HCT116 (cell line): Measurements from ENCODE around the gene C19orf25.

Experiments
- POLR2A ChIP-seq: IDR thresholded peaks from 2 replicates; pipeline ENCODE4 v1.7.0; 2011; ENCODE audit warnings: borderline replicate concordance; ENCODE audit not compliant: insufficient read depth, insufficient read length; ENCODE audit errors: extremely low read depth
- TF ChIP-seq, protein P1 (sequence below), 3 experiments: fragments of 200-600 bp in 1 of 3; sonication (generic) in 1 of 3; IDR thresholded peaks in 2 of 3; conservative IDR thresholded peaks in 1 of 3; 2 replicates each; pipeline ENCODE4 v1.5.1; 2012 to 2017; ENCODE audit warnings: low read depth in 2 of 3, low read length in 2 of 3, antibody characterized with exemption in 1 of 3, borderline replicate concordance in 1 of 3, control low read depth in 1 of 3, mild to moderate bottlenecking in 1 of 3, mixed read lengths in 1 of 3, mixed run types in 1 of 3, moderate library complexity in 1 of 3; ENCODE audit not compliant: insufficient read depth in 1 of 3

DNA sequence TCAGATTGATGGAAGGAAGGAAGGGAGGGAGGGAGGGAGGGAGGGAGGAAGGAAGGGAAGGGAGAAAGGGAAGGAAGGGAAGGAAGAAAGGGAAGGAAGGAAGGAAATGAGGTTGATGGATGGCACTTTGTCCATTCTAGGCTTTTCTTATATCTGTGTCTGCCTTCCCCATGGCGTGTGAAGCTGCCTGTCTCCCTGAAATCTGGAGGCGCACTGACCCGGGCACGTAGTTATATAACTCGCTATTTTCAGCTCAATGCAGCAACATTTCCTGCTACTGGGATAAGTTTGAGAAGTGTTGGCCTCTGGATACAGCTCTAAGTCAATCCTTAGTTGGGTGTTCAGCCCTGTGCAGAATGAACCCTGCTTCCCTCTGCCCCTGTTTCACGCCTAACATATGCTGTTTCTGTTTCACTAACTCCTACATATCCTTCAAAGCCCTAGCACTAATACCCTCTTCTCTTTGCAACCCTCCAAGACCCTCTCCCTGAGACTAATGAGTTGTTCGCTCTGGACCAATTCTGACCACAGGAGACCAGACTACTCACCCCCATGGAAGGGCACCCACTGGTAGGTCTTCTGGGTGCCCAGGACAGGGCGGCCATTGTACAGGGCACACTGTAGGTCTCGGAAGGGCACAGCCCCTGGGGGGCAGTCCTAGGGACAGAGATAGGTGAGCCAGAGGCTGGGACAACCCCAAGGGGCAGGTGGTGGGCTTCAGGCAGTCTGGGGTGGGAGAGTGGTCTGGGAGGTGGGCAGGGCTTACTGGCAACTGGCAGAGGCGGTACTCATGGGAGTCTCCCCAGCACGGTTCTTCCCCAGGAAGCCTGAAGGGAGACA is 30.8 kb upstream of the C19orf25 start:
- TF ChIP-seq, protein P1, sequence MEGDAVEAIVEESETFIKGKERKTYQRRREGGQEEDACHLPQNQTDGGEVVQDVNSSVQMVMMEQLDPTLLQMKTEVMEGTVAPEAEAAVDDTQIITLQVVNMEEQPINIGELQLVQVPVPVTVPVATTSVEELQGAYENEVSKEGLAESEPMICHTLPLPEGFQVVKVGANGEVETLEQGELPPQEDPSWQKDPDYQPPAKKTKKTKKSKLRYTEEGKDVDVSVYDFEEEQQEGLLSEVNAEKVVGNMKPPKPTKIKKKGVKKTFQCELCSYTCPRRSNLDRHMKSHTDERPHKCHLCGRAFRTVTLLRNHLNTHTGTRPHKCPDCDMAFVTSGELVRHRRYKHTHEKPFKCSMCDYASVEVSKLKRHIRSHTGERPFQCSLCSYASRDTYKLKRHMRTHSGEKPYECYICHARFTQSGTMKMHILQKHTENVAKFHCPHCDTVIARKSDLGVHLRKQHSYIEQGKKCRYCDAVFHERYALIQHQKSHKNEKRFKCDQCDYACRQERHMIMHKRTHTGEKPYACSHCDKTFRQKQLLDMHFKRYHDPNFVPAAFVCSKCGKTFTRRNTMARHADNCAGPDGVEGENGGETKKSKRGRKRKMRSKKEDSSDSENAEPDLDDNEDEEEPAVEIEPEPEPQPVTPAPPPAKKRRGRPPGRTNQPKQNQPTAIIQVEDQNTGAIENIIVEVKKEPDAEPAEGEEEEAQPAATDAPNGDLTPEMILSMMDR (IDR thresholded peaks at IDR 0.05 in 2 of 3, conservative IDR thresholded peaks at IDR 0.05 in 1 of 3; ENCODE audit: borderline replicate concordance in 1 of 3, insufficient read depth in 1 of 3, low read depth in 2 of 3, low read length in 2 of 3) = no peak
- no peak for TF ChIP-seq POLR2A
